Epithelial cell of prostate (primary cell): ENCODE data around the gene SOCS1.

Source experiments
- DNase-seq: peaks from one replicate; pipeline ENCODE4 v3.0.0-alpha.2; 2011; ENCODE audit warnings: low read depth, low spot score
- H3K27ac ChIP-seq: fragments of 450-650 bp; 2 replicates; pipeline ENCODE4 v1.5.1; 2017; ENCODE audit warnings: mild to moderate bottlenecking

The SOCS1 gene

DNA sequence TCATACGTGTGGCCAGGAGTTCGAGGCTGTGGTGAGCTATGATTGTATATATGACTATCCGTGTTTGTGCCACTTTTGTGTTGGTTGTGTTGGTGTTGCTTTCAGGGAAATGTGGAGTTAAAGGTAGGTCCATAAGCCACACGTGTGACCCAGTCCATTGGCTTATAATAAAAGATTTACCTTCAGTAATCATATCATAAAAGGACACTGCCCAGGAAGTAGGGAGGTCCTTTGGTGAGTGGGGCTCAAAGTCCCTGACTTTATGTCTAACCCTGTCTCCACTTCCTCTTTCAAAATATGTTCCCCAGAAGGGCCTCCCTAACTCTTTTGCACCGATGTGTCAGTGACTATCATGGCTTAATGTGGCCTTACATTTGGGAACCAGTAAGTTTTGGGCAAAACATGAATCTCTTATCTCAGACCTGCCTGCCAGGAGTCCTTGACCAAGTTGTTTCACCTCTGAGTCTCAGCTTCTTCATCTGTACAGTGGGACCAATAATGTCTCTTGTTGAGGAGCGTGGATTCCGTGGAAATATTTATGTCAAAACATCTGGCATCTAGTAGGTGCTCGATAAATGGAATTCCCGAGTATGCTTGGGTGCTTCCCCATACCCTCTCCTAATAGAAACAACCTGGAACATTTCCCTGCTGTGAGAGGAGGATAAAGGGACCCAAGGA lies 8.3 kb upstream of the SOCS1 start:
- H3K27ac ChIP-seq = no peak overlapping the region
- no peak for DNase-seq

DNA sequence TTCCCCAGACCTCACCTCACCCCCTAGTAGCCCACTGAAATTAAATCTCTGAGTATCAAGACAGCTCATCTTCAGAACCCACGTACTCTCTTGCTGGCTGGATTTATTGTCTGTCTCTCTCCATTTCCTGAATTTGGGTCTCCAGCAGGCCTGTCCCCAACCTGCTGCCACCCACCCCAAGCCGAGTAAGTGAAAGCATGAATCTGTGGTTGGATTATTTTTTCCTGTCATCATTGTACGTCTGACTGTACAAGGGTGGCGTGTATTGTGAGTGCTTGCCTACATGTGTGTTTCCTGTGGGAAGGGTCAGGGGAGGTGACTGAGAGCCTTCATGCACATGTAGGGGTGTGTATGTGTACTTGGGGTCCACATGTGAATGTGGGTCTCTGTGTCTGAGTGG lies 7.7 kb upstream of the SOCS1 start:
- no peak overlapping the region for H3K27ac ChIP-seq
- no peak for DNase-seq

DNA sequence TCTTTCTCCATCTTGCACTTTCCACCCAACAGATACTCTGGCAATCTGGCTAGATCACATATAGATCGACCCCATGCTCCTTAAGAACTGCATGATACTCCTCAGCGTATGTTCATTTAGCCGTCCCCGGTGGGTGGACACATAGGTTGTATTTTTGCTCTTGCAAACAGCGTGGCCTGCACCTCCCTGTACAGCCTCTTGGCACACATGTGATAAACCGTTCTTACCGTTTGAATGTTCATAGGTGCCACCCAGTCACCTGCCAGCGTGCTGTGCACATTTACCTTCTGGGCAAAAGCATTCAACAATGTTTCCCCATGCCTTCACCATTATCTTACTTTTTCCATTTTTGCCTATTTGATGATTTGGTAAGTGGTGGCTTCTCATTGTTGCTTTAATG lies 6.9 kb upstream of the SOCS1 start:
- no peak for DNase-seq

DNA sequence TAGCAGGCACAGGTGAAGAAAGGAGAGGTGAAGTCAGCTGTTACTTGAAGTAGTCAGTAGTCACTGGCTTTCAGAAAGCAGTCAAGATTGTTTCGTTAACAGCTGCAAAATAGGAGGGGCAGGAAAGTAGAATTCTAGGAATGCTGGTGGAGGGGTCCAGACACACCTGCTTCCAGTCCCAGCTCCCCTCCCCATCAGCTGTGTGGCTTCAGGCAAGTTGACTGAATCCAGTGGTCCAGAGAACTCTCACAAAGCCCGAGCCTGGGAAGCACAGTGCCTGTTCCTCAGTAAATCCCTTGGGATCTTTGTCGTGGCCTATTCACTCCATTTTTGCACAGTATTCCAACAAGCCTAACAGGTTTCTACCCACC lies 4.6 kb upstream of the SOCS1 start:
- H3K27ac ChIP-seq = no peak overlapping the region
- DNase-seq = no peak

More for the DNA sequence above, 6.9 kb upstream of the SOCS1 start:
- no peak overlapping the region for H3K27ac ChIP-seq

DNA sequence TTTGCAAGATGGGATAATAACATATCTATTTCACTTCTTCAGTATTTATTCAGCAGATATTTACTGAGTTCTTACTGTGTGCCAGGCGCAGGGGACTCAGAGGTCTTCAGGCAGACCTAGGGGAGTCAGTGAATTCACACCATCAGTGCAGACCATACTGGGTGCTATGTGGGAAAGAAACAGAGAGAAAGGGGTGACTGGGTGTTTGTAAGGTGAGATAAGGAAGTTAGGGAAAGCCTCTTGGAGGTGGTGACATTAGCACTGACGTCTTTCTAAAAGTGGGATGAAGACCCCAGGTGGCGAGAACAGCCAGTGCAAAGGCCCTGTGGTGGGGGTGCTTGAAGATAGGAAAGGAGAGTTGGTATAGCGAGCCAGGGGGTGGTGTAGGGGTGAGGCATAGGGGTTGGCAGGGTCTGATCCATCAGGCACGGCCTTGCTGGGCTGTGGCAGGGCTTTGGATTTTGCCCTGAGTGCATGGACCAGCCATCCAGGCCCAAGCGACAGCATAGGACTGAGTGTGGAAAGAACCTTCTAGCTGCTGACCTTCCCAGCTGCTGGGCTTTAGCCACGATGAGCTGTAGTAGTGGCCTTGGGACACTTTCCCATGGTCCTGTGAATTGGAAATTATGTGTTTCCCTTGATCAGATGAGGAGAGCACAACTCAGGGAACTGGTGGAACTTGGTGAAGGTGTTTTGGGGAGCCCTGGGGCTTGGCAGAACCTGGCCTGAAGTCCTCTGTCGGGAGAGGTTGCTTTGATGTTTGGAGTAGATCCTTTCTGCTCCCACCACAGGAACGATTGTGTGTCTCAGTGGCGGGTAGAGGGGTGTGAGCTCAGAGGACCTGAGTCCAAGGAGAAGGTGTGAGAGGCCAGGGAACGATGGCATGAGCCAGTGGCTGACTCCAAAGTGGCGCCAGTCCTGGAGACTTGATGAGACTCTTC lies 3.9 kb upstream of the SOCS1 start:
- no peak for DNase-seq
- H3K27ac ChIP-seq = no peak overlapping the region

DNA sequence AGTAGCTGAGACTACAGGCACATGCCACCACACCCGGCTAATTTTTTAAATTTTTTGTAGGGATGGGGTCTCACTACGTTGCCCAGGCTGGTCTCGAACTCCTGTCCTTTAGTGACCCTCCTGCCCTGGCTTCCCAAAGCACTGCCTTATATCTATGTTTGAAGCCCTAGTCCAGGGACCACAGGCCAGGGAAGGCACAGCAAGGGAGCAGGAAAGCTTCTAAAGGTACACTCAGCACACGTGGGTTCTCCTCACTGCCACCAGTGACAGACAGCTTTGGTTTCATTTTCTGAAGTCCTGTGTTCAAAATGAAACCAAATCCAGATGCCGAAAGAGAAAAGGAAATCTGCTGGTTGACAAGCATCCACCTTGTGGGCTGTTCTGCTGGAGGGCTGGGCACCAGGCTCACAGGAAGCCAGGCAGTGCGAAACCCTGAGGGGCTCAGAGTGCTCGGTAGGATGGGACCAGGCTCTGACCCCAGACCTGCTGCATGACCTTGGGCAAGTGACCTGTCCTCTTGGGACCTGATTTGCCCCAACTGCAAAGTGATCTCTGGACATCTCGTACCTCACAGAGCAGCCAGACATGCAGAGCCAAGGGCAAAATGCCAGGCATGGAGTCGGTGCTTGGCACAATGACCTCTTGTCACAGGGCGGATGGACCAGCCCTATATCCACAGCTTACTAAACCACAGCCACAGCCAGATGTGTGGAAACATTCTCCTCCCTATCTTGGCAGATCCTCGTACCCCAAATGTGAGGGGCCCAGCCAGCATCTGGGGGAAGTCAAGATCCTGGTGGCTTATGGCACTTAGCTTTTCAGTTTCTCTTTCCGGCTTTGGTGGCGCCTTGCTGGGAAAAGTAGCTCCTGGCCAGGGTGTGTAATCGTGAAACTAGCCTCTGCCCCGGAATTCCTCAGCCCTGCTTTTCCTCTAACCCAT lies 2.8 kb upstream of the SOCS1 start:
- no peak for DNase-seq
- no peak overlapping the region for H3K27ac ChIP-seq

DNA sequence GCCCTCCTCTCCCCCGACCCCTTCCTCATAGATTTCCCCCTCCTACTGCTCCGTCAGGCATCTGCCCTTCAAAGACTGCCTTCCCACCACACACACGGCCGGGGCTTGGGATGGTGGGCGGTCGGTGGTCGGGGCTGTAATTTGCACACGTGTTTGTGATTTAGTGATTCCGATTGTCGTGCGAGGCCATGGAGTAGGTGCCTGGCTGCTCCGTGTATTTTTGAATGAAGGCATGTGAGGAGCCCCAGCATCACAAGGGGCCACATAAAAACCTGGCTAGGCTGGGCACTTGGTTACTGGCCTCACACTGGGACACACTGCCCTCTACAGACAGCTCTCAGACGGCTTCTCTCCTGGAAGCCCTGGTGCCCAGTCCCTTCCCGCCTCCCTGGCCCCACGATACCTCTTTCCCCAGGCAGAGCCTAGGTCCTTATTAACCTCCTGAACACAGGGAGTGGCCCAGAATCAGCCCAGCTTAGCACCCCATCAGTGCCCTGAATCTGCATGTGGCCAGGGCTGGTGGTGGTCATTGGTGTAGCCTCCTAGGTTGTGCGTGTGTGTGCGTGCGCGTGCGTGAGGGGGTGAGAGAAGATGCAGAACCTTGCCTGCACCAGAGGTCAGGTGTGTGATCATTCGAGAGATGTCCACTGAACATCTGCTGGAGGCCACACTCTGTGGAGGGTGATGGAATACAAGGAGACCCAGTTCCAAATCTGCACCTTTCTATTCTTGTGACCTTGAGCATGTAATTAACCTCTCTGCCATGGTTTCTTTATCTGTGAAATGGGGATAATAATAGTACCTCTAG lies 1.3 kb upstream of the SOCS1 start:
- DNase-seq = peak; percentile 33
- peak overlapping the region; percentile 73 for H3K27ac ChIP-seq

DNA sequence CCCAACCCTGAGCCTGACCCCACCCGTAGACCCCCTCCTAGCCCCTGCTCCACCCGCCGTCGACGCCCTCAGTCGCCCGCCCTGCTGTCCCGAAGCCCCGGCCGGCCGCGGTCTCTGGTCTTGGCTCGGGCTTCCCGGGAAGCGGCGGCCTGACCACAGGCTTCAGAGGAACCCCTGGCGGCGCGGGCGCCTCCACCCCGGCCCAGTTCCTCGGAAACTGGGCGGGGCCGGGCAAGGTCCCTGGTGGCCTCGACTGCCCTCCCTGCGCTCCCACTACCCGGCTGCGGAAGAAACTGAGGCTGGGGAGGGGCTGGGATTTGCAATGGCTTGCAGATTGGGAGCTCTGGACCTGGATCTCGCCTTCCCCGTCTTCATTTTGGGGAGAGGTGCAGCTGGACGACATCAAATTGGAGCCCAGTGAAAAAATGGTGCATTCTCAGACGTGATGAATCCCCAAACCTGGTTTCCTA lies 692 bp upstream of the SOCS1 start:
- peak overlapping the region; percentile 73 for H3K27ac ChIP-seq
- no peak for DNase-seq

DNA sequence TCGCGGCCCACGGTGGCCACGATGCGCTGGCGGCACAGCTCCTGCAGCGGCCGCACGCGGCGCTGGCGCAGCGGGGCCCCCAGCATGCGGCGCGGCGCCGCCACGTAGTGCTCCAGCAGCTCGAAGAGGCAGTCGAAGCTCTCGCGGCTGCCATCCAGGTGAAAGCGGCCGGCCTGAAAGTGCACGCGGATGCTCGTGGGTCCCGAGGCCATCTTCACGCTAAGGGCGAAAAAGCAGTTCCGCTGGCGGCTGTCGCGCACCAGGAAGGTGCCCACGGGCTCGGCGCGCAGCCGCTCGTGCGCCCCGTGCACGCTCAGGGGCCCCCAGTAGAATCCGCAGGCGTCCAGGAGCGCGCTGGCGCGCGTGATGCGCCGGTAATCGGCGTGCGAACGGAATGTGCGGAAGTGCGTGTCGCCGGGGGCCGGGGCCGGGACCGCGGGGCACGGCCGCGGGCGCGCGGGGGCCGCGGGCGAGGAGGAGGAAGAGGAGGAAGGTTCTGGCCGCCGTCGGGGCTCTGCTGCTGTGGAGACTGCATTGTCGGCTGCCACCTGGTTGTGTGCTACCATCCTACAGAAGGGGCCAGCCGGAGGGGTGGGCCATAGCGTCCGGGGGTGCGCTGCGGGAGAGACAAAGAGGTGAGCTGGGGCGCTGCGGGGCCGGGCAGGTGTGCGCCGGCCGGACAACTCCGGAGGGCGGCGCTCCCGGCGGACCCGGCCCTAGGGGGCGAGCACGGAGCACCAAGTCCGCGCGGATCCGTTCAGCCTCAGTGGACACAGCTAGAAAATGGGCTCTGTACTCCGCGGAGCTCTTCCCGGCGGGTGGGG lies 879 bp downstream of the SOCS1 start:
- DNase-seq = no peak
- peak overlapping the region; percentile 73 for H3K27ac ChIP-seq

DNA sequence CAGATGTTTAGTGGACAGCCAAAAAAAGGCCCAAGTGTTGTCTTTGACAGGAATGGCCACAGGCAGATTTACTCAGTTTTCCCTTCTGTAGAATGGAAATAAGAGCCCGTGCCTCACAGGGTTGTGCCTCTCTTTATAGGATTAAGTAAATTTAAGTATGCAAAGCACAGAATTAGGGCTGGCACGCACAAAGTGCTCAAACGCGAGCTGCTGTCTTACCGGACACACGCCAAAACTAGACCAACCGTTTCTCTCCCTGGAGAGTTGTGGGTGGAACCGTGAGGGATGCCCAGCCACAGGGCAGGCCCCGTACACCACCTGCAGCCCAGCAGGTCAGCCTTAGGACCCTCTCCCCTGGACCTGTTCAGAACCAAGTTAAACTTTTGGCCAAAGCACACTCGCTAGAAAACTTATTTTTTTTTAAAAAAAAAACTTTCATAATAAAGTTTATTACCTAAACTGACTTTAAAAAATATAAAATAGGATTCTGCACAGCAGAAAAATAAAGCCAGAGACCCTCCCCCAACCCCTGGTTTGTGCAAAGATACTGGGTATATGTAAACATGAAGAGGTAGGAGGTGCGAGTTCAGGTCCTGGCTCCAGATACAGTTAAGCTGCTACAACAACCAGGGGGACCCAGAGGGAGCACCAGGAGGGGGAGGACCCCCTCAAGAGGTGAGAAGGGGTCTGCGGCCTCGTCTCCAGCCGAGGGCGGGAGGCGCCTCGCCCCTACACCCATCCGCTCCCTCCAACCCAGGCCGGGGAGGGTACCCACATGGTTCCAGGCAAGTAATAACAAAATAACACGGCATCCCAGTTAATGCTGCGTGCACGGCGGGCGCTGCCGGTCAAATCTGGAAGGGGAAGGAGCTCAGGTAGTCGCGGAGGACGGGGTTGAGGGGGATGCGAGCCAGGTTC lies 1.8 kb downstream of the SOCS1 start:
- H3K27ac ChIP-seq = no peak overlapping the region
- no peak for DNase-seq

DNA sequence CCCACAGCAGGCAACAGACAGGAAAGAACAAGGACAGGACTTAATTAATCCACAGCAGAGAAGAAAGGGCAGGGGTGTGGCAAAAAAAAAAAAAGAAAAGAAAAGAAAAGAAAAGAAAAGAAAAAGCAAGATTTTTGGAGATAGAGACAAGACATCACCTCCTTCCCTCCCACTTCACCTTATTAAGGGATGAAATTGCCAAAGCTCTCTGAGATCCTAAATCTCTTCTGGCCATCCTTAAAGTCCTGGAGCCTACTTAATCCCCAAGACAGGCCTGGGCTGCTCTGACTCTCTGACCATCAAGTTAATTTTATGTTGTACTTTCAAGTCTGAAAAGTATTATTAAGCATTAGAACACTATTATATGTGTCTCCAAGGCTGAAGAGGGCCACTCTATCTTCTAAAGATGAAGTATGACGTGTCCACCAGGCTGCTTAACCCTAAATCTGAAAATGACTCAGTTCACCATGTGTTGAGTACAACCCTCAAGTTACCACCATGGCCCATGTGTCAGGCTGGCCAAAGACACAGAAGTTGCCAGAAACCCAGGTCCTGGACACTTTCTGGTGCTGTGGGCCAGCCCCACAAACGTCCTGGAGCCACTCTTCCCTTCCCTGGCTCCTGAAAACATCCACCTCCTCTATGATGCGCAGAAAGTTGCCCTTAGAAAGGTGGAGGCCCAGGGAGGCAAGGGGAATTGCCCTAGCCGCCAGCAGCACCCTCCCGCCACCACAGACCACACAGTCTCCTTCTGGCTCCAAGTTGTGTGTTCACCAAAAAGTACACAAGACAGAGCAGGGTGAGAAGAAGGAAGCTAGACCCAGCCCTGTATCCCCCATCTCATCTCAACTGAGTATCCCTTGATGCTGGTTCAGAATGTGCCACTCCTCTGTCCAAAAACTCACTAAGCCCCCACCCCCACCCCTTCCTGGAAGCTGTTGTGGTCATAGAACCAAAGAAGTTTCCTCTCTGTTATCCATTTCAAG lies 2.7 kb downstream of the SOCS1 start:
- no peak for DNase-seq
- no peak overlapping the region for H3K27ac ChIP-seq

DNA sequence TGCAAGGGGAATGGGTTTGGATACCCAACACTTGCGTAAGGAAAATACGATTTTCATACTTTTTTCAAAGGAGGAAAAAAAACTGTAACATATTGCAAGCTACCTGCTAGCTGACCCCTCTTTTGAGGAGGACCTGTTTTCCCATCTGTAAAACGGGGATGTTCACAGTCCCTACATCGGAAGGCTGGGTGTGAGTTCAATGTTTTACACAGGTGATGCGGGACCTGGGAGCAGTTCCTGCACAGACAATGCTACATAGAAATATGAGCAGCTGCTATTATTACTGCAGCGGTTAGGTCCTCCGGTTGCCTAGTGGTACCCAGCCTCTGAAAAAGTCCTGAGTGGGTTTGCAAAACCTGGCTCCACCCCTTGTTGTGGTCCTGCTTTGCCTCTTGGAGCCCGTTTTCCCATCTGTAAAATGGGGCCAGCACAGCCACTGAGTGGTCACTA lies 3.5 kb downstream of the SOCS1 start:
- no peak for DNase-seq

DNA sequence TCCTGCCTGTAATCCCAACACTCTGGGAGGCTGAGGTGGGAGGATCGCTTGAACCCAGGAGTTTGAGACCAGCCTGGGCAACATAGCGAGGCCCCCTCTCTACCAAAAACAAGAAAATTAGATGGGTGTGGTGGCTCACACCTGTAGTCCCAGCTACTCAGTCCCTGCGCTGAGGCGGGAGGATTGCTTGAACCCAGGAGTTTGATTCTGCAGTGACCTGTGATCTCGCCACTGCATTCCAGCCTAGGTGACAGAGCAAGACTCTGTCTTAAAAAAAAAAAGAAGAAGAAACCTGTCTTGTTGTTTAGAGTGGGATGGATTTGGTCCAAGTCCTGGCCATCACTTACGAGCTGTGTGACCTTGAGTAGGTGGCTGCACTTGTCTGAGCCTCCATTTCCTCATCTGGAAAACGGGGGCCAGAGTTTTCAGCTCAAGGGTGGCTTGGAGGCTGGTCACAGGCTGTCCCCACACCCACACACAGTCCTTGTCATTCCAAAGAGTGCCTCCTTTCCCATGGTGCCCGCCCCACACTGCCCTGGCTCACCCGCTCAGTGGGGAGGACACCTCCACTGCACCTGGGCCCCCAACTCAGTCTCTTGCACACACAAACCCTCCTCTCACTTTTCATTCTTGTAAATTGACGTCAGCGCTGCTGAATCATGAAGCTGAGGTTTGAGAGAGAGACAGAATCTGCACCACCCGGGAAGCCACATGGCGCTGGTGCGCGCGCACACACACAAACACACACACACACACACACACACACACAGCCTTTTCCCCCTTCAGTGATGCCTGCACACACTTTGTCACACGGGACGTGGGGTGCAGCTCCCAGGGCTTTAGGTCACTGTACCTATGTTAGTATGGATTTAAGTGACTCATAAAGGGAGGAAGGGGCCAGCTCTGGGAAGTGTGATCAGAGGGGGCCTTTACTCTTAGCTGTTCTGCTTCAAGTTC lies 4.2 kb downstream of the SOCS1 start:
- no peak for DNase-seq
- H3K27ac ChIP-seq = no peak overlapping the region

More for the DNA sequence above, 3.5 kb downstream of the SOCS1 start:
- H3K27ac ChIP-seq = no peak overlapping the region

DNA sequence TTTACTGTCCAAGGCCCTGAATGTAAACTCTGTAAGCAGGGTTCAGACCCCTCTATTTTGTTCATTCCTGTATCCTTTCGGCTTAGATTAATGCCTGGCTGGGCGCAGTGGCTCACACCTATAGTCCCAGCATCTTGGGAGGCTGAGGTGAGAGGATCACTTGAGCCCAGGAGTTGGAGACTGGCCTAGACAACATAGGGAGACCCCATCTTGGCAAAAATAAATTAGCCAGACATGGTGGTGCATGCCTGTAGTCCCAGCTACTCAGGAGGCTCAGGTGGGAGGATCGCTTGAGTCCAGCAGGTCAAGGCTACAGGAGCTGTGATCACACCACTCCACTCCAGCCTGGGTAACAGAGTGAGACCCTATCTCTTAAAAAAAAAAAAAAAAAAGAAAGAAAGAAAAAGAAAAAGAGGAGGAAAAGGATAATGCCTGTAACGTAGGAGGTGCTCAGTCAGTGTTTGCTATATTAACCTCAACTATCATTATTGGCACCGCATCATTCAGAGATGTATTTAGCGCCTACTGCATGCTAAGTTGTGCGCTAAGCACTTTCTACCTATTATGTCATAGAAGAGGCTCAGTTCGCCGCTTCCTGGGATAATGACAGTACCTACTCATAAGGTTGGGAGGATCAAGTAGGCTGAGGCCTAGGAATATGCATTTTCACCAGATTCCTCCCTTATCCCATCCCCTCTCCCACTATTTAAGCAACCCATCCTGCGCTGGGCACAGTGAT lies 5.0 kb downstream of the SOCS1 start:
- no peak overlapping the region for H3K27ac ChIP-seq
- no peak for DNase-seq
